Measurements from ENCODE around the gene CLEC4F.
"Not testable (repeated sequence)": the region's sequence is repeated elsewhere in the genome, so short reads cannot be mapped to it uniquely, and the experiment has no call there.

CLEC4F gene

DNA sequence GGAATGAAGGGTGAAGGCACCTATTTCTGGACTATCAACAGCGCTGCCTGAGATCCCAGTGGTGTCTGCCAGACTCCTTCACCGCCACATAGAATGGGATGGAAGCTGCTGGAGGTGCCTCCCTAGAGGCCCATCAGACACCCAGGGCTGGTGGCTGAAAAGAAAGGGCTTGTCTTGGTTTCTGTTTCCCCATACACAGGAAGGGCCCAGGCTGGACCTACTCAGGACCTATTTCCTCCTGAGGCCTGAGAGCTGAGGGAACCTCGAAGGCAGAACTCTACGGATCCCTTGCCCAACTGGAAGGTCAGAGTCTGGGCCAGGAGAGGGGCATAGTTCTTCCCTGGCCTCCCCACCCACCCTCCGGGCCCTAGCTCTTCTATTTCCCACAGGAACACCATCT, 2.9 kb upstream of the CLEC4F start:
- DNase-seq = no peak

- no peak for DNase-seq
Measured at GRCh38 chr2:70822843-70823242, 2.4 kb upstream of the CLEC4F start.

DNA sequence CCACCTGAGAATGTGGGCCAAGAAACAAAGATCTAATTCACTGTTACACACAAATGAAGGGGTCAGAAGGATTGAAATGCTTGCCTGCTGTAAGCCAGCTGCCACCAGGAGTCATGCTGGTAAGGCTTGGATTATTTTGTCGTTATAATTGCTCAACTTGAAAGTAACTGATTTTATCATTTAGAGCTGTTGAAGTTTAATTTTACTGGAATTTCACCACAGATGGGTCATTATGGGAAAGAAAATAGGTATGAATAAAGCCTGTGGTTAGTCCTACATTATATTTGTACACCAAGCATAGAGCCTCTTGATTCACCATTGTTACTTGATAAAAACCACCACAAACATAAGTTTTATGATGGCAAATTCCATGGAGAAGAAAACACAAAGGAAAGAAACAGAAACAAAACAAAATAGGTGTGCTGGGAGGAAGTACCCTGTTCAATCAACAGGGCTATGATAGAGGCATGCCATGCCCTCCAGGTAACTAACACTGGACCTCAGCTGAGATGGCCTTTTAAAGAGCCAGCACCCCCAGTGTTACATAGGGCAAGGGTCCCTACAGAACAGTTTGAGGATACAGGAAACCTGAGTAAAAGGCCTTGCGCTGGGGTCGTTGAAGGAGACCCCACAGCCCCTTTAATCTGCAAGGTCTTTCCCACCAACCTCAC, 3.0 kb downstream of the CLEC4F start:
- no peak for DNase-seq

GRCh38 chr2:70816726-70817125, 3.7 kb downstream of the CLEC4F start:
- no peak for DNase-seq

GRCh38 chr2:70808983-70809958, 11.1 kb downstream of the CLEC4F start:
- DNase-seq = no peak

DNA sequence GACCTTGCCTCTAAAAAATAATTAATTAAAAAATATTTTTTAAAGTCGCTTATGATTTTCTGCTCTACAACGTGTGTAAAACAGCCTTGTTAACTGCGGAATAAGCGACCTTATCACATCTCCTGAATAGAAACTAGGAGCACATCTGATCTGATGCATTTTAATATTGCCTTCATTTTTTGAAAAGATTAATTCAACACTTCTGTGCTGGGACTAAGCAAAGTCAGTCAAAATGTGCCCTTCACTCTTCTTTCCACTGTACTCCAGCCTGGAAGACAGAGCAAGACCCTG, 12.6 kb downstream of the CLEC4F start:
- no peak for DNase-seq

DNA sequence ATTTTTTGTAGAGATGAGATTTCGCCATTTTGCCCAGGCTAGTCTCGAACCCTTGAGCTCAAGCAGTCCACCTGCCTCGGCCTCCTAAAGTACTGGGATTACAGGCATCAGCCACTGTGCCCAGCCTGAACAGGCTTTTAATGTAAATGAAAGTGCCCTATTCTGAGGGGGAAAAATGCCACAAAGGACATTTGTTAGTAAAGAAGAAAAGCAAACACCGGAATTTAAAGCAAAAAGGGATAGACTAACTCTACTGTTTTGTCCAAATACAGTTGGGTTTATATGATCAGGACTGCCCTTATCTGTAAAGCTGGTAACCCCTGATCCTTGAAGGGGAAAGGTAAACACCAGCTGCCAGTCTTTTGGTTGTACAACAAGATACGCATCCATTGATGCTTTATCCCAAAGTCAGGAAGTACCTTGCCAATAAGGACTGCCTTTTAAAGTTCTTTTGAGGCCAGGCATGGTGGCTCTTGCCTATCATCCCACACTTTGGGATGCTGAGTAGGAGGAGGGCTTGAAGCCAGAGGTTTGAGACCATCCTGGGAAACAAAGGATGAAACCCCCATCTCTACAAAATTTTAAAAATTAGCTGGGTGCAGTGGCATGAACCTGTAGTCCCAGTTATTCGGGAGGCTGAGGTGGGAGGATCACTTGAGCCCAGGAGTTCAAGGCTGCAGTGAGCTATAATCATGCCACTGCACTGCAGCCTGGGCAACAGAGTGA, 13.1 kb downstream of the CLEC4F start:
- DNase-seq = no peak

- no peak for DNase-seq
Measured at GRCh38 chr2:70806620-70807019, 13.8 kb downstream of the CLEC4F start.

DNA sequence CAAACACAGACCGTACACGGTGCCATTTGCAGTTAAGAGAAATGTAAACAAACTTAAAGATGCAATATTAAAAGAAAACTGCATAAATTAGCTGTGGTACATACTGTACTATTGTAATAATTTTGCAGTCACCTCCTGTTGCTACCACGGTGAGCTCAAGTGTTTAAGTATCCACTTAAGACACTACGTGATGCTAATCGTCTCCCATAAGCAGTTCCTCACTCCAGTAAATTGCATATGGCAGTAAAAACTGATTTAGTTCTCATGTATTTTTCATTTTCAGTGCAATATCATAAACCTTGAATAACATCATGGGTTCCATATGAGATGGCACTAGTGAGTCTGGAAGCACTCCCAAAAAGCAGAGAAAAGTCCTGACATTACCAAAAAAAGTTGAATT, 14.4 kb downstream of the CLEC4F start:
- DNase-seq = no peak

DNA sequence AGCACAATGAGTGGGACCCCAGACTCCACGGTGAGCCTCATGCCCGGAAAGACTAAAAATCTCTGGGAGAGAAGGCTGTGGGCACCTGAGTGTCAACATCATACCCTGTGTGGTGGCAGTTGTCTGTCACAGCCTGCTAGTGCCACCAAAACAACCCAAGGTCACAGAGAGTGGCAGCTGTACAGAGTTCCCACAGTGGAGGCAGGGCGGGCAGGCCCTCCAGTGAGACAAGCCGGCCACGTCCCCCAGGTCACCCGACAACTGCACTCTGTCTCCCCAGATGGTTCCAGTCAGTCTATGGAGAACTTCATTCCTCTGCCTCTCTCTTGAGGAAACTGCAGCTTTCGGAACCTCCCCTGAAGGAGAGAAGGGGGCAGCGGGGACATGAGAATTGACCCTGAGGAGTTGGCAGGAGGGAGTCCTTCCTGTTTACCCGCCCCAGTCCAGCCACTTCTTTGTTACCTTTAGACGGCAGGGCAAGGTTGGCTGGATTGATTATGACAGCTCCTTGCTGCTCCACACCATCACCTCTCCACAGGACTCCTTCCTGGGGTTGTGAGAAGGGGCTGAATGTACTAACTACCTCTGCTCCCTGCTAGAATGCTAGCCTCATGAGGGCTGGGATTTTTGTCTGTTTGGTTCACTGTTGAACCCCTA, 18.7 kb downstream of the CLEC4F start:
- DNase-seq = no peak

DNA sequence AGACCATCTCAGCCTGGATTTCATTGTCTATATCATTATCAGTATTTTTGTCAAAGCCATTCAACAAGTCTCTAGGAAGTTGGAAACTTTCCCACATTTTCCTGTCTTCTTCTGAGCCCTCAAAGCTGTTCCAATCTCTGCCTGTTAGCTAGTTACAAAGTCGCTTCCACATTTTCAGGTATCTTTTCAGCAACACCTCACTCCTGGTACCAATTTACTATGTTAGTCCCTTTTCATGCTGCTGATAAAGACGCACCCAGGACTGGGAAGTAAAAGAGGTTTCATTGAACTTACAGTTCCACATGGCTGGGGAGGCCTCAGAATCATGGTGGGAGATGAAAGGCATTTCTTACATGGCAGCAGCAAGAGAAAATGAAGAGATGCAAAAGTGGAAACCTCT, 20.7 kb downstream of the CLEC4F start:
- no peak for DNase-seq

GRCh38 chr2:70797996-70798395, 22.4 kb downstream of the CLEC4F start:
- not testable (repeated sequence) for DNase-seq

- DNase-seq = no peak
Measured at GRCh38 chr2:70797506-70797905, 22.9 kb downstream of the CLEC4F start.

DNA sequence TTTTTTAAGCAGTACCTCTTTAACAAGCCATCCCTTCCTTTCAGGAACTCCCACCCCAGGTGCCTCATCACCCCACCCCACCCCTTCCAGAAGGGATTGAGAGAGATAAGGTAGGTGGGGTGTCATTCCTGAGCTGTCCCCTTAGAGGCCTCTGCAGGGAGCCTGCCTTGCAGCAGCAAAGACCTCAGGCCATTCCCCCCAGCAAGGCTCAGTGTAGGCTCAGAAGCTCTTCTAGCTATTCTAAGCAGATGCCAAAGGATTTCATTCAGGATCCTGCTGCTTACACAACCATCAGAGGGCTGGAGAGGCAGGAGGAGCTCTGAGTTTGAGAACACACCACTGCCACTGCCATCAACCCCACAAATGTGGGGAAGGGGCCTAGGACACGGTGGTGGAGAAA, 24.1 kb downstream of the CLEC4F start:
- DNase-seq = no peak

- DNase-seq = no peak
Measured at GRCh38 chr2:70795164-70795995, 25.0 kb downstream of the CLEC4F start.

DNA sequence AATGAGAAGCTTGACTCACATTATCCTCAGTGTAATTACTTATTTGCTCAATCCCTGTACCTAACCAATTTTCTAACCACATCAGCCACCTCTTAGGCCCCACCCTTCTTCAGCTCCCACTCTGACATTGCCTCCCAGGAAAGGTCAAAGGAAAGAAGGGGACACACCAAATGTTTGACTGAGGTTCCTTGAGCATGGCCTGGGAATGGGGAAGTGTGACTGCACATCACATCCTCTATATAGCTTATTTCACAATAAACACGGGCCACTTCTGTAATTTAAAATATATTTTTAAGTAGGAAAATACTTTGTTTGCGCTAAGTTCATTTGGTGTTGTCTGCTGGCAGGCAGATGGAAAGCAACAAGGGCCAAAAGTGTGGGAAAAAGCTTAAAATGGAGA, 26.9 kb downstream of the CLEC4F start:
- no peak for DNase-seq

DNA sequence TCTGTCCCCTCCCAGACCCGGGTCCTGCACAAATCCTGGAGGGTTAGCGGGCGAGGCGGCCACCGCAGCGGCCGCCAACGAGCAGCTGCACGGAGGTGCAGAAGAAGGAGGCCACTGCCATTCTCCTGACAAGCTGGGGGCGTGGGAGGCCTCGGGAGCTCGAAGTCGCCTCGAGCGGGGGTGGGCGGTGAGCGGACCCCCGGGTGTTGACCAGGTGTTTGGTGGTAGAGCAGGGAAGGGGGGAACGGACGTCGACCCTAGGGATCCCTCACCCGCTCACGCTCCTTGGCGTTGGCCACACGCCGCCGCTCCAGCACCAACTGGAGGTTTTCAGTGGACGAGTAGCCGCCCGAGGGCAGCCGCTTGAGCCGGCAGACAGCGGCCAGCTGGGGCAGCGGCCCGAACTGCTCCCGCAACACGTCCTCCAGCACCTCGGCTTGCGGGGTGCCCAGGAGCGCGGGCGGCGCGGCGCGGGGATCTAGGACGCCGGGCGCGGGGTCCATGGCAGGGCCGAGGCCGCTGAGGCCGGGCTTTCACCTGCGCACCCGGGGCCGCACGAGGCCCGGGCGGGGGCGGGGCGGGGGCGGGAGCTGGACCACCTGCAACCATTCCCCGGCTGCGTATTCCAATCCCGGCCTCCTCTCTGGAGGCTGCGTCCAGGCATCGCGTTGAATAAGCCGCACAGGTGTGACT, 30.1 kb downstream of the CLEC4F start, which contains the start of gene FIGLA:
TSS of gene FIGLA (minus strand) at position 508 of the 693 bp plus-strand sequence. CDS start at position 503, 5 bp downstream.
- DNase-seq = no peak

DNA sequence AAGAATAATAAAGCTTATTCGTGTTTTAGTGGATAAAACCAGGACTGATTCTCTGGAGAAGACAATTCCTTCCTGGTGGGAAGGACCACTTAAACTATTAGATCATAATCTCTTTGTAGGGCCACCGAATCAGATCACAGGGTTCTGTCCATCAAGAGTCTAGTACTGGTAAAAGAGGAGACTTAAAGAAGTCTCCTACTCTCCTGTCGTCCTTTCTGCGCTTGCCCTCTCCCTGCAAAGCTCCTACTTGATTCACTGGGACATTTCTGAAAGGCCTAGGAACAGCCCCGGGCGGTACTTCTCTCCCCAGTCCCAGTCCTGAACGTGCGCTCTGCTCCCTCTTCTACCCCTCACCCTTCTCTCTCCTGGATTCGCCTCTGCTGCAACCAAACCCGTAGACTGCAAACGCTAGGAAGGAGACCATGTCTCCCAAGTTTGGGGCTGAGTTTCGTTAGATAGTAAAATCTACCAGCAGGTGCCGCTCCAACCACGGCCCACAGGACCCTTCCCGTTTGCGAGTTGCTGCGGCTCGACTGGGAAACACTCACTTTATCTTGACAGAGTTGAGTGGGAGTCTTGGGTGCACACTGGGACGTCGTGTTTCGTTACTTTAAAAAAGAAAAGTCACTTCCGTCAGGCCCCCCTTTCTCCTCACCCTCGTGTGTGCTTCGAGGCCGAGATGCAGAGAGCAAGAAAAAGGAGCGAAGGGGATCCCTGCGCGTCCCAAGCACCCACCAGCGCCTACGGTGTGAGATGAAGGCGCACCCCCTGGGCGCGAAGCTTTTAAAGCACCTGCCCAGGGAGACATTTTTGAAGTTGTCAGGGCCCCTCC, 30.9 kb downstream of the CLEC4F start:
- DNase-seq = peak; percentile 76

DNA sequence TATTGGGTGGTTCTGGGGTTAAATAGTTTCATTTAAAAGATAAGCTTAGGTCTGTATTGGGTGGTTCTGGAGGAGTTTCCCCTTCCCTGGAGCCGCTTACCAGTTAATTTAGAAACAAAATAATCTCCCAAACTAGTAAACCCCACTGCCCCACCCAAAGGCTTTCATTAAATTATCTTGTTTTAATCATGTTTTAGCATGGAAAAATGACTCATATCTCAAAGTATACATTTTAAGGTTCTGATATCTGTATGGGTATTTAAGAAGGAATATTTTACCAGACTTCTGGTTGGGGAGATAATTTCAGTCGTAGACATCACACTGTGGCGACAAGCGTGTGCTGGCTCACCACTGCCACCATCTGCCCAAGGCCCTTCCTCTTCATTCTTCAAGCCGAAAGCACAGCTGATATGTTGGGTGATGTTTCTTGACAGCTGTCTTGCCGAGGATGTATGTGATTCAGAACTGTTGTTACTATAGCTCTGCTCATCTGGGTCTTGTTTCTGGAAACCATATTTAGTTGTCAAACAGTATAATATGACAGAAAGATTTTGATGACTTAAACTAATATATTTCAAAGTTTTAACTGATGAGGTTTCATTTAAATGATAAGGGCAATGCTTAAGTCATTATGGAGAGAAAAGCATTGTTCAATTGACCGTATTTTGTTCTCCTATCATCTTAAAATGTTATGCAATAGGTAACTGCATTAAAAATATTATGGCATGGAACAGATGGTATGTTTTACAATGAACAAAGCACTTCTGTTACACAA, 35.1 kb downstream of the CLEC4F start:
- peak; percentile 35 for DNase-seq

GRCh38 chr2:70784320-70784719, 36.1 kb downstream of the CLEC4F start:
- no peak for DNase-seq

All from stimulated activated CD4-positive, alpha-beta T cell treated with anti-CD3 and anti-CD28 coated beads, Interleukin-1b, Interleukin-23, amount 100 ng/mL, for 48 hours (primary cell).